ENCODE results near the gene ATP1A2.
A peak's percentile ranks its signal among the peaks of the same experiment; 100 is the strongest.

Gene ATP1A2

DNA sequence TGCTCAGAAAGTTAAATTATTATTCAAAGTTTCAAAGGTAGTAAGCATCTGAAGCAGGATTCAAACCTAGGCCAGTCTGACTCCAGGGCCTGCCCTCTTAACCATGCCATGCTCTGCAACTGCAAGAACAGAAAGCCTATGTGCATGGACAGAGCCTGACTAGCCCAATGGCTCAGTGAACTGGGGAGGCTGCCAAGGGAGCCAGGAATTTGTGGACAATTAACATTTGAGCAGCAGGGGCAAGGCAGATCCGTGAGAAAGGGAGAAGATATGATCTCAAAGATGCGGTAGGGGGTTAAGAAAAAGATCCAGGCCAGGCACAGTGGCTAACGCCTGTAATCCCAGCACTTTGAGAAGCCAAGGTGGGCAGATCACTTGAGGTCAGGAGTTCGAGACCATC, 29.4 kb downstream of the ATP1A2 start:
- no peak for TF ChIP-seq CTCF (IDR thresholded peaks at IDR 0.05; ENCODE audit: low read length, missing control alignments)
- DNase-seq (ENCODE audit: low read depth), result no peak
- no peak overlapping the region for H3K4me3 ChIP-seq (replicated peaks; ENCODE audit: low read depth, low read length)

GRCh38 chr1:160146107-160146506, 30.5 kb downstream of the ATP1A2 start:
- no peak overlapping the region for H3K4me3 ChIP-seq (replicated peaks; ENCODE audit: low read depth, low read length)
- no peak for TF ChIP-seq CTCF (IDR thresholded peaks at IDR 0.05; ENCODE audit: low read length, missing control alignments)
- DNase-seq (ENCODE audit: low read depth), result no peak

DNA sequence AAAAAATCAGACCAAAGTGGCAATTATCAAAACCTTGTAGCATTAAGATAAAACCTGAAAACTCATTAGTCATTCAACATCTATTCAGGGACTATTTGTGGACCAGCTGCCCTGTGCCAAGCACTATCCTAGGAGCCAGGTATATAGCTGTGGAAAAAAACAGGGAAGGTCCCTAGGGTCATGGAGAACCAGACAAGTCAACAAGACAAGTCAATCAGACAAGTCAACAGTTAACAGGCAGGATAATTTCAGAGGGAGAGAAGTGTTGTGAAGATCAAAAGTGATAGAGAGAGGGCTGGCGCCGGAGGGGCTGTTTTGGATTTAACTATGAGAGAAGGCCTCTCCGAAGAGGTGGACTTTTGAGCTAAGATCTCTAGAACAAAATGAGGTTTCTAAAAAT, 32.6 kb downstream of the ATP1A2 start:
- no peak for DNase-seq (ENCODE audit: low read depth)
- H3K4me3 ChIP-seq (replicated peaks; ENCODE audit: low read depth, low read length), result no peak overlapping the region
- TF ChIP-seq CTCF (IDR thresholded peaks at IDR 0.05; ENCODE audit: low read length, missing control alignments), result no peak

- no peak for DNase-seq (ENCODE audit: low read depth)
- H3K4me3 ChIP-seq (replicated peaks; ENCODE audit: low read depth, low read length), result no peak overlapping the region
- TF ChIP-seq CTCF (IDR thresholded peaks at IDR 0.05; ENCODE audit: low read length, missing control alignments), result no peak
Observed at GRCh38 chr1:160149233-160149632, 33.7 kb downstream of the ATP1A2 start.

- no peak overlapping the region for H3K4me3 ChIP-seq (replicated peaks; ENCODE audit: low read depth, low read length)
- DNase-seq (ENCODE audit: low read depth), result peak; percentile 39
- no peak for TF ChIP-seq CTCF (IDR thresholded peaks at IDR 0.05; ENCODE audit: low read length, missing control alignments)
Observed at GRCh38 chr1:160149716-160150115, 34.2 kb downstream of the ATP1A2 start.

- no peak within 1 kb of the TSS for H3K4me3 ChIP-seq (replicated peaks; ENCODE audit: low read depth, low read length)
- TF ChIP-seq CTCF (IDR thresholded peaks at IDR 0.05; ENCODE audit: low read length, missing control alignments), result no peak
- DNase-seq (ENCODE audit: low read depth), result no peak
Observed at GRCh38 chr1:160151303-160151702, 35.7 kb downstream of the ATP1A2 start, which contains the start of gene ATP1A4. Gene ATP1A4 (plus strand): TSS chr1:160151603. CDS start chr1:160152041, 438 bp downstream.

- no peak for TF ChIP-seq CTCF (IDR thresholded peaks at IDR 0.05; ENCODE audit: low read length, missing control alignments)
Observed at GRCh38 chr1:160154790-160155189, 39.2 kb downstream of the ATP1A2 start.

More at GRCh38 chr1:160154790-160155189, 39.2 kb downstream of the ATP1A2 start:
- no peak for DNase-seq (ENCODE audit: low read depth)
- no peak overlapping the region for H3K4me3 ChIP-seq (replicated peaks; ENCODE audit: low read depth, low read length)

Measured in fibroblast of pulmonary artery (primary cell).